Measurements from ENCODE around the gene DNMT3A. TPM values are rescaled to one million over a fixed set of nuclear protein-coding genes. Genes with fewer than 3 reads are reported as not detected.

DNMT3A gene
- polyA plus RNA-seq, 3 donors: 70.3 to 74.3 (median 70.4) TPM

DNA sequence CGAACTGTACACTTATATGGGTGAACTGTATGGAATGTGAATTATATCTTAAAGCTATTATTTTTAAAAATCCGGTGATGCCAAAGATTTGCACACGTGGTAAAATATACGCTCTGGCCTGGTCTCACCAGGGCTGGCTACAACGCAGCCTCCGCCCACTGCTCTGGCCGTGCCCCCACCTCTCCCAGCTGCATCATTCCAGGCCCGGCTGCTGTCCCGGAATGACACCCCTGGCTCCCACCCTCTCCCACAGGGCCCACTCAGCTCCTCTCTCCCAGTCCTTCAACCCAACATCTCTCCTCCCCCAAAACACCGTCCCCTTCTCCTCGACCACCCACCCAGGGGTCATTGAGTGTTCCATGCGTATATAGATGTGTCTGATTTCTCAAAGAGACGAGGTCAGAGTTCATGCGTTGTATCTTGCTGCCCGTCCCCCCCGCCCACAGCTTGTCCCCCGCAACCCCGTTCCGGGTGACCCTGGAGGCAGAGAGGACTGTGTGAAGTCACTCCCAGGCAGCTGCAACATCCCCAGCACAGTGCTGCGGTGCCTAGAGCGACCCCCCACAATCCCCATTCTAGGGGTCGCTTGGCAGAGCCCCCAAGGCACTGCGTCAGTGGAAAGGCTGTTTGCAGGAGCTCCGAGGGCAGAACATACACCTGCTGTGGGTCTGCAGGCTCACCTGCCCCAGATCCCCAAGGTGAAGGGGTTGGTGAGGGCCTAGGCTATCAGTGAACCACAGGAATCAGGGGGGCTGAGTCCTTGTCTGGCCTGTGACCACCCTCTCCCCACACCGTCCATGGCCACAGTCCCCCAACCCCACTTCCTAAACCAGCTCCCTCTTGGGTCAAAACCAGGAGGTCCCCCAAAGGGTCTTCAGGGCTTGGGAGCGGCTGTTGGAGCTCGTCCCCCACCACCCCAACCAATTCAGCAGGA, 13.3 kb downstream of the DNMT3A start:
- no peak for DNase-seq (ENCODE audit: low read depth in 3 of 3, low spot score in 2 of 3)

DNA sequence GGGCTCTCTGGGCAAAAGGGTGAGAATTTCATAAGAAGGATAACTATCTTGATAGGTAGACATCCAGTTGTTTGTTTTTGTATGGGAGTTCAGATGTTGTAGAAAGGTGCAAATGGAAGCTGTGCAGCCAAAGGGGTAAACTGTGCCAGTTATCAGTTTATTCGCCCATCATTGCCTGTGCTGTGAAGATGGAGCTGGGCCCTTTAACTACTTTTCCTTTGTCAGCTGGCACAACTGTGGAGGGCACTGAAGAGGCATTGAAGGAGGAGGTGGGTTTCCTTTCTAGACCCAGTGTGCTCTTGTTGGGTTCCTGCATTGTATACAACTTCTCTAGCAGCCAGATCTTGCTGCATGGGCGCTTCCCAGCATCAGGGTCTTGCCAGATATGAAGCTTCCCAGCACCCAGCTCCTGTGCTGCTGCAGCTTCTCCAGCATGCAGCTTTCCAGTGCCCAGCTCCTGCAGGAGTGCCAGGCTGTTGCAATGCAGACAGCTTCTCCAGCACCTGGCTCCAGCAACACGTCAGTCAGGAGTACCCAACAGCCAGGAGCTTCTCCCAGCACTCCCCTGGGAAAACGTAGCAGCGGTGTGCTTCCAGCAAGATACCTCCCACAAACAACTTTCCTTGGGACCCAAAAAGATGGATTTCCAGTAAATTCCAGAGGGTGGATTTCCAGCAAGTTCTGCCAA, 15.3 kb downstream of the DNMT3A start:
- no peak for DNase-seq (ENCODE audit: low read depth in 3 of 3, low spot score in 2 of 3)

- DNase-seq (ENCODE audit: low read depth in 3 of 3, low spot score in 2 of 3): no peak
These were observed 16.7 kb downstream of the DNMT3A start for GRCh38 chr2:25324905-25325592.

DNA sequence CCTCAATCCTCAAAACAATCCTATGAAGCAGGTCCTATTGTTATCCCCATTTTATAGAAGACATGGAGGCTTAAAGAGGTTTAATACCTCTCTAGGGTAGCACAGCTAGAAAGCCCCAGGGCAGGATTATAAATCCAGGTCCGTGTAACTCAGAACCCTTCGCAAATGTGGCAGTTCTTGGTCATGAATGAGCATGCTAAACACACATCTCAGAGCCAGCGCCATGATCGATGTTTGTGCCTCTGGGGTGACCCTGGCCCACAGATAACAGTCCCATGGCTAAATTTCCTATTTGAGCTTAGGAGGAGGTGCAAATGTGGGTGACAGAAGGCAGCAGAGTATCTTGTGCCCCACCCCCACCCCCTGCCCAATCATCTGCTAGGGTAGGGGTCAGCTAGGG, 17.5 kb downstream of the DNMT3A start:
- DNase-seq (ENCODE audit: low read depth in 3 of 3, low spot score in 2 of 3): no peak

- DNase-seq (ENCODE audit: low read depth in 3 of 3, low spot score in 2 of 3): no peak
These were observed 18.0 kb downstream of the DNMT3A start for GRCh38 chr2:25323610-25324189.

- DNase-seq (ENCODE audit: low read depth in 3 of 3, low spot score in 2 of 3): no peak
These were observed 18.6 kb downstream of the DNMT3A start for GRCh38 chr2:25323042-25323514.

GRCh38 chr2:25322312-25322711, 19.4 kb downstream of the DNMT3A start:
- DNase-seq (ENCODE audit: low read depth in 3 of 3, low spot score in 2 of 3): no peak

- DNase-seq (ENCODE audit: low read depth in 3 of 3, low spot score in 2 of 3): no peak
These were observed 21.6 kb downstream of the DNMT3A start for GRCh38 chr2:25320077-25320476.

DNA sequence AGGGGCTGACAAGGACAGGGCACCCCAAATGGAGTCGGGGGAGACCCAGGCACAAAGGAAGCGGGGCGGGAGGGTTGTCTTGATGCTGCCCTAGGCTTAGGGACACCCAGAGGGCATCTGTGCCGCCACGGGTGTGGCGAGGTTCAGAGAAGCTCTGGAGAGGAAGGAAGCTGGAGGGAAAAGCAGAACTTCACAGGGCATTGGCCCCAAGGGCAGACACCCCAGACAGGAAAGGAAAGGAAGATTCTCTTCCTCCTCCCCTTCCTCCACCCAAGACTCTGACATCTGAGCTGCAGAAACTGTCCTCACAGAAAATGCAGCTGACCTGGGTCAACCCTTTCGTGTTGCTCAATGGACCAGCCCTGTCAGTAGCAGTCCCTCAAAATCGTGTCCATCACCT, 25.6 kb downstream of the DNMT3A start:
- DNase-seq (ENCODE audit: low read depth in 3 of 3, low spot score in 2 of 3): no peak

DNA sequence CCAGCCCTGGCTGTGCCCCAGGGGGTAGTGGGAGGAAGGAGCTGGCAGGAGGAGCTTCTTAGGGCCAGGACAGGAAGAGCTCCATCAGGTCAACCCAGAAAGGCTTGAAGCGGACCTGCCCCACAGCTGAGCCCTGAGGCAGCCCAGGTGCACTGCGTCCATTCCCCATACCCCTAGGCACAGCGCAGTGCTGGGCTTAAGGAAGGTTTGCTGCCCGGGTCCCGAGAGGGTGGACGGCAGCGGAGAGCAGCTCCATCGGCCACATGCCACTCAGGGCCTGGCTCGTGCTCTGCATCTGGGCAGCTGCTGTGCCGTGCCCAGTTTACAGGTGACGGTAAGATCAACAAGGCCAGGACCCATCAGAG, 26.4 kb downstream of the DNMT3A start:
- no peak for DNase-seq (ENCODE audit: low read depth in 3 of 3, low spot score in 2 of 3)

DNA sequence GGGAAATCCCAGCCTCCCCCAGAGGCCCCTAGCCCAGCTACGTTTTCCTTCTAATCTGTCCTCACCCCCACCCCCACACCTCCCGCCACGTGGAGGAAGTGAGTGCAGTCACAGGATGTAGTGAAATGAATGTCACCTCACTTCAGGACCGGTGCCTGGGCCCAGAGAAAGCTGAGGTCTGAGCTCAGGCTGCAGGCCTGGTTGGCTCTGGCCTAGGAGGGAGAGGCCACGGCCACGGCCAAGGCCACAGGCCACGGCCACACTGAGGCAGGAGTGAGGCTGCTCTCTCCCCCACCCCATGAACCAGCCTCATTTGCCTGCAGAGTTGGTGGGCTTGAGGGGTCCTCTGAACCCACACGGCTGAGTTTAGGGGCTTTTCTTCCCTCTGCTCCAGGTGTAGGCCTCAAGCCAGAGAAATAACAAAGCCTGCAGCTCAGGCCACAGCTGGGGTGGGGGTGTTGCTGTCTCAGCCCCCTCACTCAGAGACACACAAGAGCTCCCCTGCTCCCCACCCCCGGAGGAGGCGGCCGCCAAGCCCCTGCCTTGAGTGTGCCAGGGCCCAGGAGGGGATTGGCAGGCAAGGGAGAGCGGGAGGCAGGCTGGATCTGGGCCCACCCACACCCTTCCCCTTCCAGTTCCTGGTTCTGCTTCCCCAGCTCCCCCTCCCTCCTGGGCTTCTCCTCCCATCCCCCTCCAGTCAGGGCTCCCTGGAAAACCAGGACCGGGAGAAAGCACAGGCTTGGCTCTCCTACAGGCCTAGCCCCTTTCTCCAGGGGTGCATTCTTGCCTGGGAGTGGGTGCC, 27.0 kb downstream of the DNMT3A start:
- DNase-seq (ENCODE audit: low read depth in 3 of 3, low spot score in 2 of 3): peak in 2 of 3 donors; percentile 74 to 82

DNA sequence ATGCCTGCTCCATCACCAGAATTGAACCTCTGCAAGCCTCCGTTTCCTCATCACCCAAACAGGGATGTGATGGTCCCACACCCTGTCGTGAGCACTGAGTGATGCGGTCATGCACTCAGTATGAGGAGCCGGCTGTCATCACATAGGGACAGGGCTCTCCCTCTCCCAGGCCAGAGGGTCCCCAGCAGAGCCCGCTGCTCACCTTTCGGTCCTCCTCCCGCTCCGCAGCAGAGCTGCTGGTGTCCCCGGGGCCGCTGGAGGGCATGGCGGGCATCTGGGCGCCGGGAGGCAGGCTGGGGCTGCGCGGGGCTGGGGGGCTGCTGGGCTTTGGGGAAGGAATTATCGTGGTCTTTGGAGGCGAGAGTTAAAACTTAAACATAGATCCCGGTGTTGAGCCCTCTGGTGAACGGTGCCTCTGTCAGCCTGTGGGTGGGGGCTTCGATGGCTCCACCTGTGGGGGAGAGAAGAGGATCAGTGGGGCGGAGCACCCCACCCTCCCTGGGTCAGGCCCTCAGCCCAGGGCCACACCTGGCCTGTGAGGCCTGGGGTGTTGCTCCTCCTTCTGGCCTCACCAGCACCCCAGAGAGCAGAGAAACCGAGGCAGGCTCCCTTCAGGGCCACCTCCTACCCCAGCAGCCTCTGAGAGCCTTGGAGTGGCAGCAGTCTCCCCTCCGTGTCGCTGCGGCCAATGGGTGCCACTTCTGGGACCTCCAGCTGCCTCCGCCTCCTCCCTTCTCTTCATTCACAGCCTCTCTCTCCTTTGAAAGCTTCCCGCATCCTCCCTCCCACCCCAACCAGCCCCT, 27.8 kb downstream of the DNMT3A start:
- DNase-seq (ENCODE audit: low read depth in 3 of 3, low spot score in 2 of 3): no peak

GRCh38 chr2:25312958-25313710, 28.6 kb downstream of the DNMT3A start:
- DNase-seq (ENCODE audit: low read depth in 3 of 3, low spot score in 2 of 3): no peak

GRCh38 chr2:25311865-25312575, 29.7 kb downstream of the DNMT3A start:
- DNase-seq (ENCODE audit: low read depth in 3 of 3, low spot score in 2 of 3): no peak

- no peak for DNase-seq (ENCODE audit: low read depth in 3 of 3, low spot score in 2 of 3)
These were observed 30.5 kb downstream of the DNMT3A start for GRCh38 chr2:25310965-25311864.

GRCh38 chr2:25310709-25310964, 31.1 kb downstream of the DNMT3A start:
- no peak for DNase-seq (ENCODE audit: low read depth in 3 of 3, low spot score in 2 of 3)

GRCh38 chr2:25309402-25309801, 32.3 kb downstream of the DNMT3A start:
- no peak for DNase-seq (ENCODE audit: low read depth in 3 of 3, low spot score in 2 of 3)

All from right renal cortex interstitium (tissue), 3 donors.